GM12878 (cell line): ENCODE data around the gene FOXP1. TPM values are rescaled to one million over a fixed set of nuclear protein-coding genes. Genes with fewer than 3 reads are reported as not detected.

Source experiments
- ATAC-seq: fragments of 200-7000 bp; cut with Tn5 transposase; 3 replicates; pipeline ENCODE4 v1.9.1; 2020; ENCODE audit warnings: mild to moderate bottlenecking, moderate library complexity
- BruUV-seq: library from RNA; stranded (reverse); fragments of 400-500 nt; replicated peaks from 2 replicates; lab custom pipeline; 2021; lab: Mats Ljungman, UMichigan
- CTCF ChIA-PET: fragments of 300-600 bp; sonication (Branson Sonifier 250); formaldehyde crosslinking; extraction: SDS; loops from one replicate; lab custom pipeline; 2021; ENCODE audit warnings: inconsistent platforms; lab: Yijun Ruan, JAX
- POLR2A ChIA-PET: fragments of 350-600 bp; formaldehyde crosslinking; extraction: SDS; loops from one replicate; lab custom pipeline; 2021; ENCODE audit warnings: inconsistent platforms; lab: Charles Lee
- RAD21 ChIA-PET: fragments of 300-600 bp; sonication (Branson Sonifier 250); formaldehyde crosslinking; loops from one replicate; lab custom pipeline; 2023; ENCODE audit warnings: antibody characterized with exemption; ENCODE audit not compliant: unreplicated experiment; lab: Charles Lee
- SMC1A ChIA-PET: fragments of 300-600 bp; sonication (Branson Sonifier 250); formaldehyde crosslinking; loops from one replicate; lab custom pipeline; 2023; ENCODE audit not compliant: unreplicated experiment, uncharacterized antibody; lab: Charles Lee
- DNase-seq: peaks from one replicate; pipeline ENCODE4 v3.0.0-alpha.2; 2011; ENCODE audit warnings: low read depth, low spot score
- FAIRE-seq: peaks from 3 replicates; lab custom pipeline; 2011; peaks lifted over from hg19 to GRCh38; lab: Jason Lieb, UNC
- H2AFZ ChIP-seq: 2 replicates; pipeline ENCODE4 v1.6.0; 2011; ENCODE audit warnings: low read depth, low read length, control low read depth; ENCODE audit not compliant: control insufficient read depth
- H3K27ac ChIP-seq: 2 replicates; pipeline ENCODE4 v1.5.1; 2011; ENCODE audit warnings: control low read depth; ENCODE audit not compliant: control insufficient read depth, insufficient read depth
- H3K27me3 ChIP-seq, 2 experiments: replicated peaks in 1 of 2; 2 replicates each; pipeline versions ENCODE4 v1.6.0 to v1.6.1; 2011; ENCODE audit warnings: low read length in 1 of 2; ENCODE audit not compliant: control insufficient read depth in 2 of 2, insufficient read depth in 2 of 2
- H3K36me3 ChIP-seq, 2 experiments: 2 replicates each; pipeline ENCODE4 v1.5.1; 2011; ENCODE audit warnings: low read length in 1 of 2; ENCODE audit not compliant: control insufficient read depth in 2 of 2, insufficient read depth in 2 of 2
- H3K4me1 ChIP-seq: 2 replicates; pipeline ENCODE4 v1.6.1; 2011; ENCODE audit warnings: mild to moderate bottlenecking, low read length, moderate library complexity, mixed read lengths; ENCODE audit not compliant: control insufficient read depth, insufficient read depth
- H3K4me2 ChIP-seq: 2 replicates; pipeline ENCODE4 v1.6.0; 2011; ENCODE audit warnings: control low read depth; ENCODE audit not compliant: control insufficient read depth, insufficient read depth
- H3K4me3 ChIP-seq: fragments of 200-600 bp; sonication (generic); 2 replicates; pipeline ENCODE4 v1.5.1; 2016
- H3K79me2 ChIP-seq: 2 replicates; pipeline ENCODE4 v1.6.0; 2011; ENCODE audit warnings: low read length; ENCODE audit not compliant: control insufficient read depth, insufficient read depth
- H3K9ac ChIP-seq: 2 replicates; pipeline ENCODE4 v1.8.0; 2011; ENCODE audit warnings: low read length, control low read depth, mixed read lengths; ENCODE audit not compliant: control insufficient read depth, insufficient read depth
- H3K9me3 ChIP-seq: replicated peaks from 3 replicates; pipeline ENCODE4 v1.5.1; 2011; ENCODE audit warnings: mild to moderate bottlenecking, low read length; ENCODE audit not compliant: control insufficient read depth, insufficient read depth
- H4K20me1 ChIP-seq: 2 replicates; pipeline ENCODE4 v1.6.0; 2011; ENCODE audit not compliant: control insufficient read depth, insufficient read depth
- ATF3 ChIP-seq: IDR thresholded peaks from 2 replicates; pipeline ENCODE4 v1.6.1; 2011; ENCODE audit warnings: low read depth, mild to moderate bottlenecking, low read length, moderate library complexity, borderline replicate concordance; ENCODE audit errors: extremely low read depth
- CEBPB ChIP-seq, 2 experiments: fragments of 150-350 bp in 1 of 2; IDR thresholded peaks; 2 replicates each; pipeline ENCODE4 v1.6.1; 2012 to 2014; ENCODE audit warnings: low read depth in 2 of 2, low read length in 2 of 2, borderline replicate concordance in 1 of 2, inconsistent platforms in 1 of 2
- CREB1 ChIP-seq: IDR thresholded peaks from 2 replicates; pipeline ENCODE4 v1.6.1; 2012; ENCODE audit warnings: low read depth, mild to moderate bottlenecking, inconsistent platforms
- CREM ChIP-seq: IDR thresholded peaks from 2 replicates; pipeline ENCODE4 v1.6.1; 2014; ENCODE audit warnings: antibody characterized with exemption, low read depth
- CUX1 ChIP-seq: IDR thresholded peaks from 2 replicates; pipeline ENCODE4 v1.6.1; 2012; ENCODE audit warnings: improper control_type of control experiment, low read depth, low read length; ENCODE audit not compliant: insufficient replicate concordance
- FOXM1 ChIP-seq: IDR thresholded peaks from 2 replicates; pipeline ENCODE4 v1.6.1; 2012; ENCODE audit warnings: low read depth, mild to moderate bottlenecking, inconsistent platforms, low read length, moderate library complexity
- GABPA ChIP-seq: IDR thresholded peaks from 2 replicates; pipeline ENCODE4 v1.6.1; 2014; ENCODE audit warnings: antibody characterized with exemption, low read depth, mild to moderate bottlenecking, inconsistent platforms
- HSF1 ChIP-seq: fragments of 150-350 bp; IDR thresholded peaks from 2 replicates; pipeline ENCODE4 v1.6.1; 2014; ENCODE audit warnings: mild to moderate bottlenecking, low read depth, low read length
- MLLT1 ChIP-seq: fragments of 450-650 bp; IDR thresholded peaks from 2 replicates; pipeline ENCODE4 v1.6.1; 2016; ENCODE audit warnings: mild to moderate bottlenecking
- MTA3 ChIP-seq: IDR thresholded peaks from 2 replicates; pipeline ENCODE4 v1.6.1; 2012; ENCODE audit warnings: low read length, inconsistent platforms, borderline replicate concordance
- MYB ChIP-seq: fragments of 150-350 bp; IDR thresholded peaks from 2 replicates; pipeline ENCODE4 v1.6.1; 2014; ENCODE audit warnings: mild to moderate bottlenecking, low read depth, low read length, borderline replicate concordance
- PAX5 ChIP-seq: IDR thresholded peaks from 2 replicates; pipeline ENCODE4 v1.6.1; 2011; ENCODE audit warnings: low read depth, low read length, borderline replicate concordance
- POLR2AphosphoS2 ChIP-seq: IDR thresholded peaks from 2 replicates; pipeline ENCODE4 v1.6.1; 2011; ENCODE audit warnings: low read depth, mild to moderate bottlenecking, low read length, improper control_type of control experiment, moderate library complexity
- RFX5 ChIP-seq: IDR thresholded peaks from 2 replicates; pipeline ENCODE4 v1.6.1; 2011; ENCODE audit warnings: low read depth, low read length, improper control_type of control experiment
- YY1 ChIP-seq: IDR thresholded peaks from 2 replicates; pipeline ENCODE4 v1.6.1; 2011; ENCODE audit warnings: low read depth, mild to moderate bottlenecking, low read length
- WGBS: methylation state at CpG from one replicate; pipeline ENCODE4 v1.1.6; 2016; ENCODE audit warnings: low lambda C conversion rate; ENCODE audit not compliant: insufficient replicate concordance, insufficient coverage; ENCODE audit errors: missing lambda C conversion rate; 5-methylcytosine and 5-hydroxymethylcytosine counted together
- in situ Hi-C: fragments of 300-500 bp; cut with MboI; formaldehyde crosslinking; loops from 9 replicates; pipeline ENCODE4 v1.14.3; 2018; ENCODE audit warnings: mixed read lengths
- intact Hi-C: fragments of 100-400 bp; cut with micrococcal nuclease; formaldehyde crosslinking; loops from one replicate; pipeline ENCODE4 v1.14.2; 2022; ENCODE audit not compliant: unreplicated experiment
- polyA plus RNA-seq, 11 experiments: library from polyadenylated mRNA; depleted of rRNA in 4 of 11; unstranded in 6 of 11; stranded (reverse) in 5 of 11; fragments of >200 nt; fragmentation: Nextera tagmentation in 4 of 11; fragmentation: Illumina TruSeq in 1 of 11; extraction: Ambion mirVana in 4 of 11; extraction: Trizol in 1 of 11; gene quantifications; 1 replicate in 1 of 11; 2 replicates in 10 of 11; pipeline versions ENCODE4 v1.2.1 to v1.2.3, GENCODE V29; 2011 to 2016; ENCODE audit warnings: inconsistent platforms in 2 of 11, missing spikeins in 2 of 11, low read depth in 1 of 11
- total RNA-seq, 4 experiments: library from RNA; depleted of rRNA in 3 of 4; stranded (reverse); fragments of >200 nt in 3 of 4; fragmentation: Illumina TruSeq in 1 of 4; extraction: Trizol in 1 of 4; gene quantifications; 2 replicates each; pipeline versions ENCODE4 v1.2.1 to v1.2.3, GENCODE V29; 2013 to 2021

Gene FOXP1
- total and polyA plus RNA-seq, 10 of the 15 experiments (the other 5 are each of a cell fraction or from before 2014, with no cell fraction given) = 0.05 to 1.6 (median 0.20) TPM; not detected in 1

GRCh38 chr3:71498543-71498942 lies 85.0 kb downstream of the FOXP1 start (continued):
- no peak for TF ChIP-seq CUX1
- TF ChIP-seq YY1 = no peak
- no peak for TF ChIP-seq FOXM1
- TF ChIP-seq POLR2AphosphoS2 = no peak
- TF ChIP-seq CEBPB (IDR thresholded peaks at IDR 0.05; ENCODE audit: borderline replicate concordance in 1 of 2, low read depth in 2 of 2, low read length in 2 of 2) = no peak
- TF ChIP-seq GABPA = no peak

- RAD21 ChIA-PET = no interaction called here
- CTCF ChIA-PET = interaction anchor here (1.5 kb wide), 1 partner anchor 10 kb away, joined by 3 read pairs; no protein-coding TSS in a partner anchor
- H3K79me2 ChIP-seq = no peaks in the 10 kb centered on the region
- BruUV-seq = no TSS peak
- H2AFZ ChIP-seq = no peak overlapping the region
- SMC1A ChIA-PET = interaction anchor here (1.1 to 1.3 kb wide), 2 partner anchors 11 to 364 kb away, joined by 3 read pairs; no protein-coding TSS in a partner anchor
- no peak overlapping the region for H3K4me2 ChIP-seq
- in situ Hi-C loops (no loop called here), intact Hi-C loops (no loop called here)
- no peak overlapping the region for H3K4me3 ChIP-seq
- no peaks in the 10 kb centered on the region for H3K36me3 ChIP-seq
- H3K27ac ChIP-seq = no peak overlapping the region
- H3K9me3 ChIP-seq = no peaks in the 10 kb centered on the region
- WGBS = 26% methylated on average over 5 of the region's 5 CpGs
- H3K9ac ChIP-seq = no peak overlapping the region
- FAIRE-seq = no peak
- ATAC-seq = no peak
- no peak for DNase-seq
- H3K27me3 ChIP-seq = no peaks in the 10 kb centered on the region; a peak in 2 of 4 replicates
- H4K20me1 ChIP-seq = no peaks in the 10 kb centered on the region
- POLR2A ChIA-PET = no interaction called here
- no peaks in the 10 kb centered on the region for H3K4me1 ChIP-seq
- TF ChIP-seq CREB1 (no peak), HSF1 (no peak), ATF3 (no peak), MTA3 (no peak), CREM (no peak), PAX5 (no peak), MYB (no peak), RFX5 (no peak), MLLT1 (no peak)
Measured at GRCh38 chr3:71497971-71498444, 85.5 kb downstream of the FOXP1 start.
